Measurements from ENCODE around the gene C10orf71.

DNA sequence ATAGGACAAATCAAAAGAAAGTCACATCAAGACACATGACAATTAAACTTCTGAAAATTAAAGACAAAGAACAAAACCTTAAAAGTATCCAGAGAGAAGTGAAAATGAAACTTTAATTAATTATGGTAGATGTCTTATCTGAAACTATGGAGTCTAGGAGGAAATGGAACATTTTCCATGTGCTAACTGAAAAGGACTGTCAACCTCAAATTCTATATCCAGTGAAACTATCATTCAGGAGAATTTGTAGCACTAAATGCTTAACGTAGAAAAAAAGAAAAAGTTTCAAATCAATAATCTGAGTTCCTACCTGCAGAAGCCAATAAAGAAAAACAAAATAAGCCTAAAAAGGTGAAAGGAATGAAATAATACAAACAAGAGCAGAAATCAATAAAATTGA, 33.1 kb upstream of the C10orf71 start:
- no peak for TF ChIP-seq POLR2A (IDR thresholded peaks at IDR 0.05)
- no peak for TF ChIP-seq CTCF (IDR thresholded peaks at IDR 0.05)

All from body of pancreas (tissue), 4 donors.